Endodermal cell (in vitro differentiated cells): ENCODE data around the gene SORCS1. TPM values are rescaled to one million over a fixed set of nuclear protein-coding genes. Genes with fewer than 3 reads are reported as not detected.

Experiments used
- DNase-seq: peaks from one replicate; pipeline ENCODE4 v3.0.0-alpha.2; 2017
- H3K27ac ChIP-seq: 2 replicates; pipeline ENCODE4 v1.5.1; 2013; ENCODE audit warnings: mild to moderate bottlenecking, low read depth, low read length, moderate library complexity
- H3K27me3 ChIP-seq: 2 replicates; pipeline ENCODE4 v1.6.1; 2013; ENCODE audit warnings: mild to moderate bottlenecking, low read length, moderate library complexity; ENCODE audit not compliant: insufficient read depth, control insufficient read depth, poor library complexity, severe bottlenecking
- H3K36me3 ChIP-seq: 2 replicates; pipeline ENCODE4 v1.7.0; 2013; ENCODE audit warnings: mild to moderate bottlenecking, low read length, moderate library complexity; ENCODE audit not compliant: control insufficient read depth, insufficient read depth
- H3K4me1 ChIP-seq: one replicate; pipeline ENCODE4 v1.7.0; 2013; ENCODE audit warnings: low read length; ENCODE audit not compliant: control insufficient read depth, insufficient read depth
- H3K4me3 ChIP-seq: 2 replicates; pipeline ENCODE4 v1.5.1; 2013; ENCODE audit warnings: mild to moderate bottlenecking, low read length, moderate library complexity
- H3K9ac ChIP-seq: 2 replicates; pipeline ENCODE4 v1.6.1; 2013; ENCODE audit warnings: mild to moderate bottlenecking, low read length, moderate library complexity; ENCODE audit not compliant: poor library complexity, severe bottlenecking; ENCODE audit errors: extremely low read depth
- H3K9me3 ChIP-seq: 2 replicates; pipeline ENCODE4 v1.6.1; 2013; ENCODE audit warnings: mild to moderate bottlenecking, low read length, moderate library complexity; ENCODE audit not compliant: control insufficient read depth
- H3K27ac Mint-ChIP-seq: 2 replicates; pipeline ENCODE4 v1.8.0; 2020; ENCODE audit warnings: mixed read lengths
- H3K27me3 Mint-ChIP-seq: 2 replicates; pipeline ENCODE4 v1.8.0; 2021; ENCODE audit warnings: mild to moderate bottlenecking, mixed read lengths; ENCODE audit not compliant: insufficient read depth
- H3K36me3 Mint-ChIP-seq: 2 replicates; pipeline ENCODE4 v1.8.0; 2020; ENCODE audit warnings: low read depth, mixed read lengths
- H3K4me1 Mint-ChIP-seq: 2 replicates; pipeline ENCODE4 v1.8.0; 2020; ENCODE audit warnings: mixed read lengths
- H3K4me3 Mint-ChIP-seq: 2 replicates; pipeline ENCODE4 v1.8.0; 2020; ENCODE audit warnings: mild to moderate bottlenecking, moderate library complexity, mixed read lengths
- H3K9me3 Mint-ChIP-seq: 2 replicates; pipeline ENCODE4 v1.8.0; 2020; ENCODE audit warnings: mild to moderate bottlenecking, mixed read lengths
- WGBS, 2 experiments: methylation state at CpG; one replicate each; pipeline versions ENCODE4 v1.1.5 to v1.1.7; 2013; ENCODE audit warnings: missing lambda C conversion rate in 2 of 2, mixed read lengths in 1 of 2; ENCODE audit not compliant: insufficient coverage in 1 of 2, insufficient read length in 1 of 2; 5-methylcytosine and 5-hydroxymethylcytosine counted together
- total RNA-seq, 2 donors: library from RNA; stranded (reverse); fragmentation: NEBNext Ultra II Directional in 1 of 2; extraction: Animal tissue kit (Norgen Biotek cat#: 25700) in 1 of 2; gene quantifications; 2 replicates in 1 of 2; 3 replicates in 1 of 2; pipeline ENCODE4 v1.2.1, GENCODE V29; 2021
- TF ChIP-seq, protein P1 (sequence below): fragments of 200-600 bp; sonication (generic); conservative IDR thresholded peaks from 2 replicates; pipeline ENCODE4 v1.5.0; 2021; ENCODE audit warnings: antibody characterized with exemption, mild to moderate bottlenecking

SORCS1 gene
- total RNA-seq, 2 donors from 2014 or later = 57.4 to 79.6 TPM

GRCh38 chr10:106708506-106708905 is 456.0 kb downstream of the SORCS1 start:
- WGBS, 2 experiments = 50 to 71% methylated on average over 2 of the region's 2 CpGs
- H3K4me3 Mint-ChIP-seq = no peak overlapping the region
- no peak overlapping the region for H3K4me3 ChIP-seq
- H3K27ac Mint-ChIP-seq = peak overlapping the region; percentile 42
- peaks cover 35% of the 10 kb centered on the region for H3K36me3 ChIP-seq
- no peaks in the 10 kb centered on the region for H3K27me3 ChIP-seq
- no peaks in the 10 kb centered on the region for H3K4me1 ChIP-seq
- TF ChIP-seq, protein P1, sequence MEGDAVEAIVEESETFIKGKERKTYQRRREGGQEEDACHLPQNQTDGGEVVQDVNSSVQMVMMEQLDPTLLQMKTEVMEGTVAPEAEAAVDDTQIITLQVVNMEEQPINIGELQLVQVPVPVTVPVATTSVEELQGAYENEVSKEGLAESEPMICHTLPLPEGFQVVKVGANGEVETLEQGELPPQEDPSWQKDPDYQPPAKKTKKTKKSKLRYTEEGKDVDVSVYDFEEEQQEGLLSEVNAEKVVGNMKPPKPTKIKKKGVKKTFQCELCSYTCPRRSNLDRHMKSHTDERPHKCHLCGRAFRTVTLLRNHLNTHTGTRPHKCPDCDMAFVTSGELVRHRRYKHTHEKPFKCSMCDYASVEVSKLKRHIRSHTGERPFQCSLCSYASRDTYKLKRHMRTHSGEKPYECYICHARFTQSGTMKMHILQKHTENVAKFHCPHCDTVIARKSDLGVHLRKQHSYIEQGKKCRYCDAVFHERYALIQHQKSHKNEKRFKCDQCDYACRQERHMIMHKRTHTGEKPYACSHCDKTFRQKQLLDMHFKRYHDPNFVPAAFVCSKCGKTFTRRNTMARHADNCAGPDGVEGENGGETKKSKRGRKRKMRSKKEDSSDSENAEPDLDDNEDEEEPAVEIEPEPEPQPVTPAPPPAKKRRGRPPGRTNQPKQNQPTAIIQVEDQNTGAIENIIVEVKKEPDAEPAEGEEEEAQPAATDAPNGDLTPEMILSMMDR = no peak
- H3K27me3 Mint-ChIP-seq = no peaks in the 10 kb centered on the region
- H3K27ac ChIP-seq = no peak overlapping the region
- H3K4me1 Mint-ChIP-seq = peaks cover 18% of the 10 kb centered on the region
- peaks cover 10% of the 10 kb centered on the region for H3K9me3 Mint-ChIP-seq
- H3K36me3 Mint-ChIP-seq = peaks cover 11% of the 10 kb centered on the region
- peaks cover 20% of the 10 kb centered on the region for H3K9me3 ChIP-seq
- peak; percentile 66 for DNase-seq
- H3K9ac ChIP-seq = no peak overlapping the region

DNA sequence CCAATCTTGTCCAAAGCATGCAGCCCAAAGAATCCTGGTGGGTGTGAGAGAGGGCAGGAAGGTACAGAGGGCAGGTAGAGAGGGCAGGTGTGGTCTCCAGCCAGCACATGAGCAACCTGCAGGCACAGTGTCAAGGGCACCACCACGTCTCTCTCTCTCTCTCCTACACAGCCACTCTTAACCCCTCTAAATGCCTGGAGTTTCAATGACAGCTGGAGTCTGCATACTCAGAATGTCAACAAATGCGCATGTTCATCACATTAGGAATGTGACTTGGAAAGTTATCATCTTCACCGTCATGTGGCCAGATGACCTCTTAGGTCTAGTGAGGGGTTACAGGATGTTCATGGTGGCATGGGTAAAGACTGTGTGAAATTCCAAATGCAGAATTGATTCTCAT is 456.8 kb downstream of the SORCS1 start:
- Mint-ChIP-seq H3K36me3 (peaks cover 11% of the 10 kb centered on the region), H3K9me3 (peaks cover 10% of the 10 kb centered on the region), H3K27me3 (no peaks in the 10 kb centered on the region), H3K4me1 (peaks cover 18% of the 10 kb centered on the region), H3K4me3 (no peak overlapping the region), H3K27ac (peak overlapping the region; percentile 32)
- H3K4me1 ChIP-seq = no peaks in the 10 kb centered on the region
- TF ChIP-seq, protein P1 = no peak
- peak; percentile 65 for DNase-seq
- H3K9me3 ChIP-seq = peaks cover 15% of the 10 kb centered on the region
- H3K4me3 ChIP-seq = no peak overlapping the region
- no peaks in the 10 kb centered on the region for H3K27me3 ChIP-seq
- H3K9ac ChIP-seq = no peak overlapping the region
- no peak overlapping the region for H3K27ac ChIP-seq
- H3K36me3 ChIP-seq = peaks cover 29% of the 10 kb centered on the region
- 88 to 93% methylated on average over 2 to 3 of the region's 3 CpGs for WGBS, 2 experiments

DNA sequence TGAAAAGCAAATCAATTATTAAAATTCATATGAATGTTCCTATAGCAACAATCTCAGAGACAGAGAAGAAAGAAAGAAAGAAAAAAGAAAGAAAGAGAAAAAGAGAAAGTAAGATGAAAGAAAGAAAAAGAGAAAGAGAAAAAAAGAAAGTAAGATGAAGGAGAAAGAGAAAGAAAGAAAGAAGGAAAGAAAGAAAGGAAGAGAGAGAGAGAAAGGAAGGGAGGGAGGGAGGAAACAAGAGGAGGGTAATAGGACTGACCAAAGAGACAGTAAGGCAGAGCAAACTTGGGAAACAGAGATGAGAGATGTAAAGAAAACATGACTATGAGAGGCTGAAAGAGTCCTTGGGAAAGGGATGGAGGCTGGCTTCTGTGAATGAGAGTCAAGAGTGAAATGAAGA is 458.4 kb downstream of the SORCS1 start:
- Histone ChIP-seq H3K9me3 (no peaks in the 10 kb centered on the region), H3K27me3 (no peaks in the 10 kb centered on the region), H3K4me1 (no peaks in the 10 kb centered on the region), H3K4me3 (no peak overlapping the region), H3K27ac (no peak overlapping the region), H3K36me3 (peaks cover 17% of the 10 kb centered on the region), H3K9ac (no peak overlapping the region)
- no peak overlapping the region for H3K4me3 Mint-ChIP-seq
- TF ChIP-seq, protein P1 = no peak
- H3K27ac Mint-ChIP-seq = no peak overlapping the region
- no peaks in the 10 kb centered on the region for H3K9me3 Mint-ChIP-seq
- peaks cover 1% of the 10 kb centered on the region for H3K36me3 Mint-ChIP-seq
- H3K27me3 Mint-ChIP-seq = no peaks in the 10 kb centered on the region
- no peak for DNase-seq
- H3K4me1 Mint-ChIP-seq = peaks cover 21% of the 10 kb centered on the region
